ENCODE data around the gene IL23R. TPM values are rescaled to one million over a fixed set of nuclear protein-coding genes. Genes with fewer than 3 reads are reported as not detected.
A peak's percentile ranks its signal among the peaks of the same experiment; 100 is the strongest.
"Not testable (repeated sequence)": the region's sequence is repeated elsewhere in the genome, so short reads cannot be mapped to it uniquely, and the experiment has no call there.

The IL23R gene
- total RNA-seq, 5 donors from 2014 or later (not counting 1 experiment from before 2014, with no cell fraction given) = 0.18 to 0.63 (median 0.43) TPM; not detected in 1

DNA sequence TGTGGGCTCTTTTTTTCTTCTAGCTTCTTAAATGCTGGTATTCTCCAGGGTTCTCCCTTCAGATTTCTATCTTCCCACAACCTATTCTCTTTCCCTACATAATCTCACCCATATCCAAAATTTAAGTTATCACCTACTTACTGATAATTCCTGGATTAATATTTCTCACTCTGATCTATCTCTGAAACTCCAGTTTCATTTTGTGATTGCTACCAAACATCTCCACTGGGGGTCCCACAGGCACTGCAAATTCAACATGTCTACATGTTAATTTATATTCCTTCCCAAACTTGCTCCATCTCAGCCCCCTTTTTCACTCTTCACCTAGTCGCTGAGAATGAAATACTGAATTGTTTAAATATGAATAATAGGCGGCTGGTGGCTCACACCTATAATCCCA is 21.6 kb upstream of the IL23R start:
- Histone ChIP-seq H3K27me3 (replicated peaks in 1 of 2; ENCODE audit: control insufficient read depth in 2 of 2, extremely low read depth in 1 of 2, insufficient read depth in 2 of 2, low read length in 1 of 2) (no peaks in the 10 kb centered on the region), H3K27ac (ENCODE audit: low read length) (no peak overlapping the region), H3K4me3 (ENCODE audit: control insufficient read depth in 1 of 2, extremely low read depth in 1 of 2, low read length in 1 of 2) (no peak overlapping the region), H3K4me1 (ENCODE audit: control insufficient read depth in 1 of 2, extremely low read depth in 1 of 2, insufficient read depth in 2 of 2, low read length in 2 of 2) (peaks cover 28 to 30% of the 10 kb centered on the region in 2 experiments), H3K36me3 (ENCODE audit: control insufficient read depth in 2 of 2, extremely low read depth in 1 of 2, insufficient read depth in 1 of 2, low read length in 1 of 2) (no peaks in the 10 kb centered on the region), H3K9me3 (no peaks in the 10 kb centered on the region)
- WGBS (ENCODE audit: insufficient coverage) = no CpG with 5 or more reads among the region's 2 CpGs
- POLR2A ChIA-PET = interaction anchor here in 1 of 2 donors (0.6 kb wide), 1 partner anchor 213 kb away, joined by 3 read pairs; no protein-coding TSS in a partner anchor
- DNase-seq (peak in 16 of 35 experiments; percentile 5 to 56 (median 20)), ATAC-seq (replicated peaks in 1 of 4) (no peak)
- H3K36me3 Mint-ChIP-seq = no peaks in the 10 kb centered on the region
- no peaks in the 10 kb centered on the region for H3K27me3 Mint-ChIP-seq
- H3K4me3 Mint-ChIP-seq = peak overlapping the region in 1 of 3 donors; percentile 34
- H3K27ac Mint-ChIP-seq = peak overlapping the region; percentile 54 to 70
- CTCF ChIA-PET = interaction anchor here (0.6 to 8.0 kb wide), 12 partner anchors 9 to 380 kb away, joined by 3 to 131 read pairs (median 4); no protein-coding TSS in a partner anchor
- no peaks in the 10 kb centered on the region for H3K9me3 Mint-ChIP-seq
- peaks cover 51 to 55% (median 53%) of the 10 kb centered on the region in 3 donors for H3K4me1 Mint-ChIP-seq

DNA sequence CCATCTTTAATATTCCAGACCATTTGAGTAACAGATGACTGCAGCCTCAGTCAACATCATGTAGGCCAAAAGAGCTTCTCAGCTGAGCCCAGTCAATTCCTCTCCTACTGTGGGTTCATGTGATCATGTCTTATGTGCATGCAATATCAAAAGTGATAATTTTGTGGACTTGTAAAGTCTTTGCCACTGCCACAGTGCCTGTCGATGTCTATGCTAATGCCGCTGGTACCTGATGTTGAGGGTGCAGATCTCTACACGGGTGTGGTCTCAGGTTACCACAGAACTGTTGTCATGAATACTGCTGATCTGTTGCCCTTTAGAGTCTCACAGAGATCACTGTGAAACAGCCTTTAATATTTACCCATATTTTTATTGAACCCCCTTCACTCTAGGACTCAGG is 20.2 kb upstream of the IL23R start:
- H3K27ac Mint-ChIP-seq = peak overlapping the region; percentile 12 to 13
- POLR2A ChIA-PET = interaction anchor here in 1 of 2 donors (0.6 kb wide), 1 partner anchor 17 kb away, joined by 5 read pairs; no protein-coding TSS in a partner anchor

DNA sequence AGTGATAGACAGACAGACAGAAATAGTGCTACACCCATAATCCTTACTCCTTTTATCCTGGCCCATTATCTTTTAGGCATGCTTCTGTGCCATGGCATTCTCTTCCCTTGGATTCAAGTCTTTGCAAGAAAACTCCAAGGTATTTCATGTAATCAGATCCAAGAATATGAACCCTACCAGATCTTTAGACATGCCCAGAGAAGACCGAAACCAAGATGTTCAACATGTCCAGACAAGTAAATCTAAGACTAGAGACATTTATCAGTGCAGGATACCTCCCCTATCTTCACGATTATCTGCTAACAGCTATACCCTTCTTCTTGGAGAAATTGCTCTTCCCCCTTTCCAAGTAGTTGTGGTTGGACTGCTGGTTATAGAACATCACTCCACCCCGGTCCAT is 19.7 kb upstream of the IL23R start:
- H3K27me3 ChIP-seq (replicated peaks in 1 of 2; ENCODE audit: control insufficient read depth in 2 of 2, extremely low read depth in 1 of 2, insufficient read depth in 2 of 2, low read length in 1 of 2) = no peaks in the 10 kb centered on the region
- no peaks in the 10 kb centered on the region for H3K36me3 ChIP-seq (ENCODE audit: control insufficient read depth in 2 of 2, extremely low read depth in 1 of 2, insufficient read depth in 1 of 2, low read length in 1 of 2)
- CTCF ChIA-PET = interaction anchor here (1.1 to 8.0 kb wide), 3 partner anchors 66 to 380 kb away, joined by 3 to 131 read pairs (median 21); no protein-coding TSS in a partner anchor
- no peaks in the 10 kb centered on the region for H3K9me3 ChIP-seq
- POLR2A ChIA-PET = no interaction called here
- Mint-ChIP-seq H3K4me1 (peaks cover 48 to 52% (median 48%) of the 10 kb centered on the region in 3 donors), H3K9me3 (no peaks in the 10 kb centered on the region), H3K36me3 (no peaks in the 10 kb centered on the region), H3K27ac (peak overlapping the region in 1 of 2 donors; percentile 13), H3K27me3 (no peaks in the 10 kb centered on the region), H3K4me3 (no peak overlapping the region)
- no peak overlapping the region for H3K4me3 ChIP-seq (ENCODE audit: control insufficient read depth in 1 of 2, extremely low read depth in 1 of 2, low read length in 1 of 2)
- H3K4me1 ChIP-seq (ENCODE audit: control insufficient read depth in 1 of 2, extremely low read depth in 1 of 2, insufficient read depth in 2 of 2, low read length in 2 of 2) = peaks cover 26 to 28% of the 10 kb centered on the region in 2 experiments
- ATAC-seq (replicated peaks in 1 of 4) (no peak), DNase-seq (no peak)
- H3K27ac ChIP-seq (ENCODE audit: low read length) = no peak overlapping the region
- WGBS (ENCODE audit: insufficient coverage) = no CpG with 5 or more reads among the region's 3 CpGs

More for the DNA sequence above, 20.2 kb upstream of the IL23R start:
- H3K36me3 Mint-ChIP-seq = no peaks in the 10 kb centered on the region
- no CpG with 5 or more reads among the region's 3 CpGs for WGBS (ENCODE audit: insufficient coverage)
- H3K27me3 Mint-ChIP-seq = no peaks in the 10 kb centered on the region
- no peak for DNase-seq
- no peak for ATAC-seq (replicated peaks in 1 of 4)
- Histone ChIP-seq H3K9me3 (no peaks in the 10 kb centered on the region), H3K36me3 (ENCODE audit: control insufficient read depth in 2 of 2, extremely low read depth in 1 of 2, insufficient read depth in 1 of 2, low read length in 1 of 2) (no peaks in the 10 kb centered on the region), H3K4me1 (ENCODE audit: control insufficient read depth in 1 of 2, extremely low read depth in 1 of 2, insufficient read depth in 2 of 2, low read length in 2 of 2) (peaks cover 26 to 30% of the 10 kb centered on the region in 2 experiments), H3K27me3 (replicated peaks in 1 of 2; ENCODE audit: control insufficient read depth in 2 of 2, extremely low read depth in 1 of 2, insufficient read depth in 2 of 2, low read length in 1 of 2) (no peaks in the 10 kb centered on the region), H3K27ac (ENCODE audit: low read length) (no peak overlapping the region), H3K4me3 (ENCODE audit: control insufficient read depth in 1 of 2, extremely low read depth in 1 of 2, low read length in 1 of 2) (no peak overlapping the region)
- peaks cover 51 to 55% (median 53%) of the 10 kb centered on the region in 3 donors for H3K4me1 Mint-ChIP-seq
- no peaks in the 10 kb centered on the region for H3K9me3 Mint-ChIP-seq
- no peak overlapping the region for H3K4me3 Mint-ChIP-seq
- CTCF ChIA-PET = interaction anchor here (1.1 to 8.0 kb wide), 5 partner anchors 22 to 380 kb away, joined by 3 to 131 read pairs (median 4); no protein-coding TSS in a partner anchor

DNA sequence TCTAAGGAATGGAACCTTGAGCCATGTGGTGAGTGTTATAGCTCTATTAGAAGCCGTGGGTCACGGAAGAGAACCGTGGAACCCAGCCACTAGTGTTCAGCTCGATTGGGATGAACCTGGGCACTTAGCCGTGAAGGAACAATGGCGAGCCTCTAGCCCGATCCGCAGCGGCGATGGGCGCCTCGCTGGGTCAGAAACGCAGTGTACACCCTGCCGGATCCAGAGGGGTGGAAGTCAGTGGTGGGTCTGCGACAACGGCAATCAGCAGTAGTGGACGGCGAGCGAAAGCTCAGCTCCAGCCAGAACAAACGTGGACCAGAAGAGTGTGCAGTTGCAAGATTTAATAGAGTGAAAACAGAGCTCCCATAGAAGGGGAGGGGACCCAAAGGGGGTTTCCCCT is 18.3 kb upstream of the IL23R start:
- H3K4me1 ChIP-seq (ENCODE audit: control insufficient read depth in 1 of 2, extremely low read depth in 1 of 2, insufficient read depth in 2 of 2, low read length in 2 of 2) = peaks cover 19% of the 10 kb centered on the region in 2 experiments
- H3K9me3 Mint-ChIP-seq; H3K4me3 ChIP-seq (ENCODE audit: control insufficient read depth in 1 of 2, extremely low read depth in 1 of 2, low read length in 1 of 2); DNase-seq; H3K27me3 ChIP-seq (replicated peaks in 1 of 2; ENCODE audit: control insufficient read depth in 2 of 2, extremely low read depth in 1 of 2, insufficient read depth in 2 of 2, low read length in 1 of 2); POLR2A ChIA-PET; H3K27ac ChIP-seq (ENCODE audit: low read length); H3K27me3 Mint-ChIP-seq; H3K9me3 ChIP-seq; H3K36me3 Mint-ChIP-seq; ATAC-seq (replicated peaks in 1 of 4); H3K36me3 ChIP-seq (ENCODE audit: control insufficient read depth in 2 of 2, extremely low read depth in 1 of 2, insufficient read depth in 1 of 2, low read length in 1 of 2); H3K27ac Mint-ChIP-seq; H3K4me3 Mint-ChIP-seq: not testable (repeated sequence)
- 94% methylated on average over 20 of the region's 20 CpGs for WGBS (ENCODE audit: insufficient coverage)
- H3K4me1 Mint-ChIP-seq = peaks cover 38 to 43% (median 38%) of the 10 kb centered on the region in 3 donors
- CTCF ChIA-PET = interaction anchor here (0.5 to 8.0 kb wide), 20 partner anchors 14 to 697 kb away, joined by 3 to 131 read pairs (median 4); no protein-coding TSS in a partner anchor

DNA sequence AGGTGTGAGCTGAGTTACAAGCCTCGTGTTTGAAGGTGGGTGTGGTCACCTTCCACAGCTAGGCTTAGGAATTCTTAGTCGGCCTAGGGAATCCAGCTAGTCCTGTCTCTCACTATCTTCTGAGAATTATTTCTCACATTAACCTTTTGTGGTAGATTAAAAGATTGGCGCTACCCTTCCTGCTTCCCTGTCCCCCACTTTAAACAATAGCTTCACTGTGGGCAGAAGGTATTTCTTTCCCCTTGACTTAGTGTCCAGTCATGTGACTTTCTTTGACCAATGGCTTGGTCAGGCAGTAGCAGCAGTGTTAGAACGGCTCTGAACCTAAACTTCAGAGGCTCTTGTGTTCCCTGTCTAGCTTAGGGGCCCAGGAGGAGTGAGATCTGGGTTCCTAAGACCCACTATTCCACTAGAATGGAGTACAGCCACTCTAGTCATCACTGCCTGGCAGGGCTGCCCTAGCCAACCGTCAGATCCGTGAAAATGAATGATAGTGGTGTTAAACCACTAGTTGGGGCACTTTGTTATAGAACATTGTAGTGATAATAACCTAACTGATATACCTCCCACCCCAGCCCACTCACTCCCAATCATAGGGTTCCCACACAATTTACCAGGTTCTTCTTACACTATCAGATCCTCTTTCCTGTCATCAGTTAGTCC is 17.6 kb upstream of the IL23R start:
- peak; percentile 11 to 59 (median 33) for ATAC-seq (replicated peaks in 1 of 4)
- DNase-seq = no peak

DNA sequence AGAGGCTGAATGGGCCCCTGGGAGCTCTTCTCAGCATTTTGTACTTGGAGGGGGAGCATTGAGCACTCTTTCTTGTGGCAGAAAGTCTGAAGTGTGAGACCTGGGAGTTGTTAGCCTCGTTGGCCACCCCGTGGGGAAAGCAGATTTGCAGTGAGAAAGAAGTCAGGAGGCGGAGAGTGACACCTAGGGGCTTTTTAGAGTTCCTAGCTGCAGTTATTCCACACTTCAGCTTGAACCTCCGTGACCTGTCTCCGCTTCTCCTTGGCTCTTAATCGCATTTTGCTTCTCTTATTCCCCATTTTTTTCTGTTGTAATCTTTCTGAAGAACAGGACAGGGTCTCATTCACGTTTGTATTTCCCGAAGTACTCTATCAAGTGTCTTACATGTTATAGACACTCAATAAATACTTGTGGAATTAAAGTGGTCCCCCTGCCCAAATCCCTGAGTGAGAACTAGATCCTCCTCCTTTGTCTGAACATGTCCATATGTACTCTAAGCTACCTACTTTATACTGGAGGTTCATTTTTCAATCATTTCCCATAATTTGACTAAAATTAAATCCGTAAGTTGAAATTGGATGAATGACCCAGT is 17.0 kb upstream of the IL23R start:
- H3K4me3 ChIP-seq (ENCODE audit: control insufficient read depth in 1 of 2, extremely low read depth in 1 of 2, low read length in 1 of 2) = no peak overlapping the region
- Mint-ChIP-seq H3K4me3 (no peak overlapping the region), H3K4me1 (peaks cover 26 to 30% (median 27%) of the 10 kb centered on the region in 3 donors), H3K27ac (no peak overlapping the region), H3K9me3 (no peaks in the 10 kb centered on the region), H3K36me3 (no peaks in the 10 kb centered on the region), H3K27me3 (peaks cover 0 to 5% of the 10 kb centered on the region in 2 donors)
- H3K4me1 ChIP-seq (ENCODE audit: control insufficient read depth in 1 of 2, extremely low read depth in 1 of 2, insufficient read depth in 2 of 2, low read length in 2 of 2) = peaks cover 6 to 14% of the 10 kb centered on the region in 2 experiments
- H3K27me3 ChIP-seq (replicated peaks in 1 of 2; ENCODE audit: control insufficient read depth in 2 of 2, extremely low read depth in 1 of 2, insufficient read depth in 2 of 2, low read length in 1 of 2) = no peaks in the 10 kb centered on the region
- WGBS (ENCODE audit: insufficient coverage) = 25% methylated on average over 5 of the region's 9 CpGs
- ChIA-PET POLR2A (interaction anchor here in 1 of 2 donors (0.5 kb wide), 1 partner anchor 22 kb away, joined by 4 read pairs; no protein-coding TSS in a partner anchor), CTCF (interaction anchor here (0.5 to 8.0 kb wide), 41 partner anchors 13 to 417 kb away, joined by 3 to 131 read pairs (median 4); partner anchors contain the start of gene SLC35D1 (in 1 of the 2))
- H3K9me3 ChIP-seq = no peaks in the 10 kb centered on the region
- DNase-seq = peak; percentile 41 to 79 (median 58)
- H3K36me3 ChIP-seq (ENCODE audit: control insufficient read depth in 2 of 2, extremely low read depth in 1 of 2, insufficient read depth in 1 of 2, low read length in 1 of 2) = no peaks in the 10 kb centered on the region
- peak; percentile 83 to 98 (median 88) for ATAC-seq (replicated peaks in 1 of 4)
- H3K27ac ChIP-seq (ENCODE audit: low read length) = no peak overlapping the region

More for the DNA sequence above, 17.6 kb upstream of the IL23R start:
- Histone ChIP-seq H3K36me3 (ENCODE audit: control insufficient read depth in 2 of 2, extremely low read depth in 1 of 2, insufficient read depth in 1 of 2, low read length in 1 of 2) (no peaks in the 10 kb centered on the region), H3K9me3 (no peaks in the 10 kb centered on the region), H3K4me3 (ENCODE audit: control insufficient read depth in 1 of 2, extremely low read depth in 1 of 2, low read length in 1 of 2) (no peak overlapping the region), H3K4me1 (ENCODE audit: control insufficient read depth in 1 of 2, extremely low read depth in 1 of 2, insufficient read depth in 2 of 2, low read length in 2 of 2) (peaks cover 12 to 14% of the 10 kb centered on the region in 2 experiments), H3K27ac (ENCODE audit: low read length) (no peak overlapping the region), H3K27me3 (replicated peaks in 1 of 2; ENCODE audit: control insufficient read depth in 2 of 2, extremely low read depth in 1 of 2, insufficient read depth in 2 of 2, low read length in 1 of 2) (no peaks in the 10 kb centered on the region)
- Mint-ChIP-seq H3K27me3 (peaks cover 0 to 2% of the 10 kb centered on the region in 2 donors), H3K27ac (no peak overlapping the region), H3K9me3 (no peaks in the 10 kb centered on the region), H3K36me3 (no peaks in the 10 kb centered on the region), H3K4me1 (peaks cover 32 to 36% (median 32%) of the 10 kb centered on the region in 3 donors), H3K4me3 (no peak overlapping the region)
- POLR2A ChIA-PET = no interaction called here
- 58% methylated on average over 2 of the region's 6 CpGs for WGBS (ENCODE audit: insufficient coverage)
- CTCF ChIA-PET = interaction anchor here (0.6 to 8.0 kb wide), 39 partner anchors 12 to 609 kb away, joined by 3 to 131 read pairs (median 5); partner anchors contain the start of gene SLC35D1 (in 1 of the 2)
